Hematopoietic multipotent progenitor cell treated with erythropoietin and hydrocortisone succinate and interleukin-3 and kit ligand, for 6 days (in vitro differentiated cells): ENCODE results near the gene NLK.
"Not testable (repeated sequence)": the region's sequence is repeated elsewhere in the genome, so short reads cannot be mapped to it uniquely, and the experiment has no call there.

ENCODE experiments used
- DNase-seq: peaks from one replicate; pipeline ENCODE4 v3.0.0-alpha.2; 2015

The NLK gene

GRCh38 chr17:28166478-28166877 is 124.0 kb downstream of the NLK start:
- DNase-seq = no peak

- DNase-seq = no peak
Observed at GRCh38 chr17:28169621-28170349, 127.3 kb downstream of the NLK start.

GRCh38 chr17:28170771-28171170 is 128.3 kb downstream of the NLK start:
- DNase-seq = no peak

GRCh38 chr17:28173031-28173561 is 130.6 kb downstream of the NLK start:
- DNase-seq = peak; percentile 93

- peak; percentile 66 for DNase-seq
Observed at GRCh38 chr17:28173801-28174200, 131.3 kb downstream of the NLK start.

GRCh38 chr17:28174352-28175046 is 132.0 kb downstream of the NLK start:
- peak; percentile 60 for DNase-seq

GRCh38 chr17:28177351-28177750 is 134.9 kb downstream of the NLK start:
- no peak for DNase-seq

- no peak for DNase-seq
Observed at GRCh38 chr17:28178800-28179199, 136.3 kb downstream of the NLK start.

GRCh38 chr17:28180449-28180848 is 138.0 kb downstream of the NLK start:
- no peak for DNase-seq

- DNase-seq = no peak
Observed at GRCh38 chr17:28181568-28181967, 139.1 kb downstream of the NLK start.

- peak; percentile 47 for DNase-seq
Observed at GRCh38 chr17:28182559-28182958, 140.1 kb downstream of the NLK start.

- DNase-seq = no peak
Observed at GRCh38 chr17:28185658-28186057, 143.2 kb downstream of the NLK start.

GRCh38 chr17:28186472-28186871 is 144.0 kb downstream of the NLK start:
- DNase-seq = not testable (repeated sequence)

- no peak for DNase-seq
Observed at GRCh38 chr17:28187931-28188330, 145.5 kb downstream of the NLK start.

GRCh38 chr17:28188841-28189263 is 146.4 kb downstream of the NLK start:
- DNase-seq = peak; percentile 36

GRCh38 chr17:28189667-28190066 is 147.2 kb downstream of the NLK start:
- DNase-seq = peak; percentile 70

- DNase-seq = no peak
Observed at GRCh38 chr17:28191018-28191417, 148.5 kb downstream of the NLK start.

GRCh38 chr17:28193241-28193640 is 150.8 kb downstream of the NLK start:
- peak; percentile 50 for DNase-seq

GRCh38 chr17:28194382-28194781 is 151.9 kb downstream of the NLK start:
- DNase-seq = no peak

GRCh38 chr17:28196636-28197035 is 154.2 kb downstream of the NLK start:
- DNase-seq = no peak

- no peak for DNase-seq
Observed at GRCh38 chr17:28199115-28199514, 156.6 kb downstream of the NLK start.

GRCh38 chr17:28199728-28200127 is 157.3 kb downstream of the NLK start:
- no peak for DNase-seq

GRCh38 chr17:28201315-28201714 is 158.8 kb downstream of the NLK start:
- no peak for DNase-seq

- DNase-seq = no peak
Observed at GRCh38 chr17:28204244-28204643, 161.8 kb downstream of the NLK start.
